Smooth muscle cell (in vitro differentiated cells): ENCODE measurements around the gene OPCML. TPM values are rescaled to one million over a fixed set of nuclear protein-coding genes. Genes with fewer than 3 reads are reported as not detected.

Experiments used
- DNase-seq: peaks from one replicate; lab custom pipeline; 2025; ENCODE audit not compliant: unreplicated experiment; lab: John Stamatoyannopoulos, UW
- H2AFZ ChIP-seq: fragments of 200-600 bp; sonication (generic); 2 replicates; pipeline ENCODE4 v1.6.0; 2016; ENCODE audit warnings: antibody characterized with exemption, low read depth, mild to moderate bottlenecking
- H3F3A ChIP-seq: fragments of 200-600 bp; sonication (generic); 2 replicates; pipeline ENCODE4 v1.6.0; 2017; ENCODE audit warnings: antibody characterized with exemption, low read depth
- H3K27ac ChIP-seq: fragments of 200-600 bp; sonication (generic); 2 replicates; pipeline ENCODE4 v1.5.1; 2016; ENCODE audit warnings: low read depth, mild to moderate bottlenecking
- H3K27me3 ChIP-seq: fragments of 200-600 bp; sonication (generic); 2 replicates; pipeline ENCODE4 v1.6.1; 2016; ENCODE audit warnings: low read depth, mild to moderate bottlenecking
- H3K36me3 ChIP-seq: fragments of 200-600 bp; sonication (generic); 2 replicates; pipeline ENCODE4 v1.5.1; 2016; ENCODE audit warnings: low read depth
- H3K4me1 ChIP-seq: fragments of 200-600 bp; sonication (generic); 2 replicates; pipeline ENCODE4 v1.5.1; 2016; ENCODE audit warnings: low read depth
- H3K4me2 ChIP-seq: fragments of 200-600 bp; sonication (generic); 2 replicates; pipeline ENCODE4 v1.6.0; 2016; ENCODE audit warnings: mild to moderate bottlenecking
- H3K4me3 ChIP-seq: fragments of 200-600 bp; sonication (generic); 2 replicates; pipeline ENCODE4 v1.5.1; 2016; ENCODE audit warnings: mild to moderate bottlenecking
- H3K79me2 ChIP-seq: fragments of 200-600 bp; sonication (generic); 2 replicates; pipeline ENCODE4 v1.6.0; 2016; ENCODE audit warnings: low read depth, mild to moderate bottlenecking
- H3K9ac ChIP-seq: fragments of 200-600 bp; sonication (generic); 2 replicates; pipeline ENCODE4 v1.6.0; 2016; ENCODE audit warnings: low read depth
- H3K9me3 ChIP-seq: fragments of 200-600 bp; sonication (generic); replicated peaks from 2 replicates; pipeline ENCODE4 v1.5.1; 2016; ENCODE audit warnings: low read depth
- H4K20me1 ChIP-seq: fragments of 200-600 bp; sonication (generic); 2 replicates; pipeline ENCODE4 v1.6.0; 2016; ENCODE audit warnings: low read depth
- CTCF ChIP-seq: fragments of 200-600 bp; sonication (generic); IDR thresholded peaks from 2 replicates; pipeline ENCODE4 v1.5.1; 2017; ENCODE audit warnings: borderline replicate concordance, mild to moderate bottlenecking, antibody characterized with exemption; ENCODE audit not compliant: insufficient read depth, poor library complexity, severe bottlenecking
- WGBS: methylation state at CpG from one replicate; pipeline ENCODE4 v1.1.7; 2016; ENCODE audit warnings: low lambda C conversion rate; 5-methylcytosine and 5-hydroxymethylcytosine counted together
- polyA plus RNA-seq: library from polyadenylated mRNA; unstranded; fragments of >200 nt; fragmentation: Nextera tagmentation; extraction: Ambion mirVana; gene quantifications from 2 replicates; pipeline ENCODE4 v1.2.1, GENCODE V29; 2016
- total RNA-seq: library from RNA; depleted of rRNA; stranded (reverse); fragments of >200 nt; gene quantifications from 2 replicates; pipeline ENCODE4 v1.2.3, GENCODE V29; 2014

Gene OPCML
- total and polyA plus RNA-seq, 2 experiments from 2014 or later, result 0.42 to 0.58 TPM

- H4K20me1 ChIP-seq, result no peaks in the 10 kb centered on the region
- no peaks in the 10 kb centered on the region for H3K4me1 ChIP-seq
- H3K36me3 ChIP-seq, result no peaks in the 10 kb centered on the region
- no peaks in the 10 kb centered on the region for H3K79me2 ChIP-seq
- DNase-seq, result no peak
- no peak overlapping the region for H3K4me3 ChIP-seq
- H3K27me3 ChIP-seq, result no peaks in the 10 kb centered on the region
- H2AFZ ChIP-seq, result no peak overlapping the region
- no peak overlapping the region for H3K4me2 ChIP-seq
- H3F3A ChIP-seq, result no peaks in the 10 kb centered on the region
- no peak for TF ChIP-seq CTCF
- H3K9ac ChIP-seq, result no peak overlapping the region
- no peaks in the 10 kb centered on the region for H3K9me3 ChIP-seq
- WGBS, result 79% methylated on average over 2 of the region's 2 CpGs
- H3K27ac ChIP-seq, result no peak overlapping the region
Observed at GRCh38 chr11:132540581-132540980, 991.7 kb downstream of the OPCML start.

GRCh38 chr11:132539590-132540368 lies 992.5 kb downstream of the OPCML start:
- Histone ChIP-seq H3K27me3 (no peaks in the 10 kb centered on the region), H3K27ac (no peak overlapping the region), H4K20me1 (no peaks in the 10 kb centered on the region), H3K4me2 (no peak overlapping the region), H3F3A (no peaks in the 10 kb centered on the region), H3K9me3 (no peaks in the 10 kb centered on the region), H2AFZ (no peak overlapping the region), H3K4me3 (no peak overlapping the region), H3K9ac (no peak overlapping the region), H3K4me1 (no peaks in the 10 kb centered on the region), H3K36me3 (no peaks in the 10 kb centered on the region), H3K79me2 (no peaks in the 10 kb centered on the region)
- TF ChIP-seq CTCF, result no peak
- 95% methylated on average over 7 of the region's 7 CpGs for WGBS
- DNase-seq, result no peak

- Histone ChIP-seq H3K27ac (no peak overlapping the region), H4K20me1 (no peaks in the 10 kb centered on the region), H3K4me1 (no peaks in the 10 kb centered on the region), H3F3A (no peaks in the 10 kb centered on the region), H3K9ac (no peak overlapping the region), H3K27me3 (no peaks in the 10 kb centered on the region), H2AFZ (no peak overlapping the region), H3K4me3 (no peak overlapping the region), H3K36me3 (no peaks in the 10 kb centered on the region), H3K79me2 (no peaks in the 10 kb centered on the region), H3K4me2 (no peak overlapping the region), H3K9me3 (no peaks in the 10 kb centered on the region)
- DNase-seq, result no peak
- no peak for TF ChIP-seq CTCF
- 83% methylated on average over 3 of the region's 3 CpGs for WGBS
Observed at GRCh38 chr11:132538642-132539041, 993.7 kb downstream of the OPCML start.

DNA sequence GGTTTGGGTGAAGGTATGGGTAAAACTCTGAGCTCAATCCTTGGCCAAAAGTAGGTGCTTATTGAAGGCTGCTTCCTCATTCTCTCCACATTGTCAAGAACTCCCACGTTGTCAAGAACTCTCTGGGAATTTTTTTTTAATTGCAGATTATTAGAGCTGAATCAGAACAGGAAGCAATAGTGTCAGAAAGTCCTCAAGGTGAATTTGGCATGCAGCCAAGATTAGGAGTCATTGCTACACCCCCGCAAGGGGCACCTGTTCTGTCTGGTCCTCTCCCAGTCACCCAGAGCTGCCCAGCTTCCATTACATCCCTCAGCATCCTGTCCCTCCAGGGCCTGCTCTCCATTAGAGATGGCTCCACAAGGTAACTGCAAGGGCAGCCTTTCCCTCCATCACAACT lies 996.5 kb downstream of the OPCML start:
- 80% methylated on average over 2 of the region's 2 CpGs for WGBS

More for the DNA sequence above, 996.5 kb downstream of the OPCML start:
- Histone ChIP-seq H3K4me3 (no peak overlapping the region), H3K27ac (no peak overlapping the region), H3K79me2 (no peaks in the 10 kb centered on the region), H3K36me3 (no peaks in the 10 kb centered on the region), H3K4me1 (no peaks in the 10 kb centered on the region), H3K9me3 (no peaks in the 10 kb centered on the region), H3F3A (no peaks in the 10 kb centered on the region), H4K20me1 (no peaks in the 10 kb centered on the region), H3K27me3 (no peaks in the 10 kb centered on the region), H3K9ac (no peak overlapping the region), H2AFZ (no peak overlapping the region), H3K4me2 (no peak overlapping the region)
- no peak for DNase-seq
- TF ChIP-seq CTCF, result no peak
